Cardiac muscle cell (in vitro differentiated cells and primary cell): ENCODE data around the gene TRIM69. TPM values are rescaled to one million over a fixed set of nuclear protein-coding genes. Genes with fewer than 3 reads are reported as not detected.
A peak's percentile ranks its signal among the peaks of the same experiment; 100 is the strongest.
"Not testable (repeated sequence)": the region's sequence is repeated elsewhere in the genome, so short reads cannot be mapped to it uniquely, and the experiment has no call there.

Source experiments
- DNase-seq, 2 donors: peaks; one replicate each; pipeline versions ENCODE4 v3.0.0 to v3.0.0-alpha.2; 2010 to 2017; ENCODE audit warnings: low read depth in 1 of 2, low spot score in 1 of 2
- H3K27ac ChIP-seq: fragments of 200-600 bp; sonication (generic); 2 replicates; pipeline ENCODE4 v1.5.1; 2016
- H3K27me3 ChIP-seq: fragments of 200-600 bp; sonication (generic); 2 replicates; pipeline ENCODE4 v1.6.0; 2016; ENCODE audit warnings: control low read depth
- H3K36me3 ChIP-seq: fragments of 200-600 bp; sonication (generic); 2 replicates; pipeline ENCODE4 v1.5.1; 2016; ENCODE audit warnings: control low read depth
- H3K4me1 ChIP-seq: fragments of 200-600 bp; sonication (generic); 2 replicates; pipeline ENCODE4 v1.8.1; 2017; ENCODE audit warnings: low read depth, mild to moderate bottlenecking, mixed run types
- H3K4me3 ChIP-seq: fragments of 200-600 bp; sonication (generic); 2 replicates; pipeline ENCODE4 v1.5.1; 2016; ENCODE audit warnings: mild to moderate bottlenecking
- H3K9me3 ChIP-seq: fragments of 200-600 bp; sonication (generic); 2 replicates; pipeline ENCODE4 v1.5.1; 2017; ENCODE audit warnings: low read depth, mild to moderate bottlenecking, control low read depth
- polyA plus RNA-seq: library from polyadenylated mRNA; unstranded; fragments of >200 nt; fragmentation: Nextera tagmentation; extraction: Ambion mirVana; gene quantifications from 2 replicates; pipeline ENCODE4 v1.2.1, GENCODE V29; 2016
- total RNA-seq: library from RNA; depleted of rRNA; stranded (reverse); fragments of >200 nt; gene quantifications from 2 replicates; pipeline ENCODE4 v1.2.3, GENCODE V29; 2016
- TF ChIP-seq, protein P1 (sequence below): IDR thresholded peaks from 2 replicates; pipeline ENCODE4 v1.5.1; 2012; ENCODE audit warnings: low read depth, mild to moderate bottlenecking, low read length

Gene TRIM69
- total and polyA plus RNA-seq, 2 experiments from 2014 or later, result 20.3 to 37.1 TPM

DNA sequence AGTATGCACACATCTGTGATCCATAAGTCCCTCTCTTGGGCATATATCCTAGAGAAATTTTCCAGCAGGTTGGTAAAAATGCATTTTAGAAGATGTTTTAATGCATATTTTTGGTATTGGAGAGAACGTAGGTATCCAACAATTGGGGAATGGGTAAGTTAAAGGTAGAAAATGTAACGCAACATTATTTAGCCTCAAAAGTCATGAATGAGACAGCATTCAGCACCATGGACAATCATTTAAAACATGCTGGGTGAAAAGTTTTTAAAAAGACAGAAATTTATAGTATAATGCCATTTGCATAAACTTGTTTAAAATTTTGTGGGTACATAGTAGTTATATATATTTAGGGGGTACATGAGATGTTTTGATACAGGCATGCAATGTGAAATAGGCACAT lies 43.4 kb downstream of the TRIM69 start:
- H3K4me1 ChIP-seq, result no peaks in the 10 kb centered on the region
- no peaks in the 10 kb centered on the region for H3K27me3 ChIP-seq
- no peaks in the 10 kb centered on the region for H3K9me3 ChIP-seq
- H3K4me3 ChIP-seq, result no peak overlapping the region
- TF ChIP-seq, protein P1, sequence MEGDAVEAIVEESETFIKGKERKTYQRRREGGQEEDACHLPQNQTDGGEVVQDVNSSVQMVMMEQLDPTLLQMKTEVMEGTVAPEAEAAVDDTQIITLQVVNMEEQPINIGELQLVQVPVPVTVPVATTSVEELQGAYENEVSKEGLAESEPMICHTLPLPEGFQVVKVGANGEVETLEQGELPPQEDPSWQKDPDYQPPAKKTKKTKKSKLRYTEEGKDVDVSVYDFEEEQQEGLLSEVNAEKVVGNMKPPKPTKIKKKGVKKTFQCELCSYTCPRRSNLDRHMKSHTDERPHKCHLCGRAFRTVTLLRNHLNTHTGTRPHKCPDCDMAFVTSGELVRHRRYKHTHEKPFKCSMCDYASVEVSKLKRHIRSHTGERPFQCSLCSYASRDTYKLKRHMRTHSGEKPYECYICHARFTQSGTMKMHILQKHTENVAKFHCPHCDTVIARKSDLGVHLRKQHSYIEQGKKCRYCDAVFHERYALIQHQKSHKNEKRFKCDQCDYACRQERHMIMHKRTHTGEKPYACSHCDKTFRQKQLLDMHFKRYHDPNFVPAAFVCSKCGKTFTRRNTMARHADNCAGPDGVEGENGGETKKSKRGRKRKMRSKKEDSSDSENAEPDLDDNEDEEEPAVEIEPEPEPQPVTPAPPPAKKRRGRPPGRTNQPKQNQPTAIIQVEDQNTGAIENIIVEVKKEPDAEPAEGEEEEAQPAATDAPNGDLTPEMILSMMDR, result no peak
- H3K36me3 ChIP-seq, result no peaks in the 10 kb centered on the region
- H3K27ac ChIP-seq, result no peak overlapping the region
- no peak for DNase-seq

- Histone ChIP-seq H3K27ac (no peak overlapping the region), H3K9me3 (no peaks in the 10 kb centered on the region), H3K27me3 (no peaks in the 10 kb centered on the region), H3K36me3 (no peaks in the 10 kb centered on the region), H3K4me1 (no peaks in the 10 kb centered on the region), H3K4me3 (no peak overlapping the region)
- TF ChIP-seq, protein P1, result no peak
- no peak for DNase-seq
Measured at GRCh38 chr15:44780608-44781007, 44.3 kb downstream of the TRIM69 start.

DNA sequence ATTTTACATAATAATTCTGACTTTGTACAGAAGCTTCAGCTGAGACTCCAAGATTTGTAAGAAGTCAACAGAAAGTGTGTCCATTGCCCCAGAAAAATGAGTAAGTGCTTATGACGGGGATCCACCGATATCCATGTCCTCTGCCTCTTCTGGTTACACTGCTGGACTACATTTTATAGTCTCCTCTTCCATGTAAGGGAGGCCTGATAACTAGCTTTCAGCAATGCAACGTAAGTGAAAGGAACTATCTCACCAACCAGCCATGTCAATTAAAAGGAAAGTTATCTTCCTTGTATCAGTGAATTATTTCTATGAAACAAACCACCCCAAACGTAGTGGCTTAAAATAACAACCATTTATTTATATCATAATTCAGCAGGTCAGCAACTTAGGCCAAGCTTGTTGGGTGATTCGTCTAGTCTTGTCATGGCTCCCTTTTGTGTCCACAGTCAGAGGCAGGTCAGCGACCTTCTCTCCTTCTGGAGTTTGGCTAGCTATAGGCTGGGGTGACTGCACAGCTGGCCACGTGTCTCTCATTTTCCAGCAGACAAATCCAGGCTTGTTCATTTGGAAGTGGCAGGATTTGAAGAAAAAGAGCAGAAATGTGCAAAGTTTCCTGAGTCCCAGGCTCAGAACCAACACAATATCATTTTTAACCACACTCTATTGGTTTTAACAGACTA lies 44.9 kb downstream of the TRIM69 start:
- Histone ChIP-seq H3K27ac (no peak overlapping the region), H3K9me3 (no peaks in the 10 kb centered on the region), H3K36me3 (no peaks in the 10 kb centered on the region), H3K27me3 (no peaks in the 10 kb centered on the region), H3K4me1 (no peaks in the 10 kb centered on the region), H3K4me3 (no peak overlapping the region)
- no peak for DNase-seq
- TF ChIP-seq, protein P1, result no peak

DNA sequence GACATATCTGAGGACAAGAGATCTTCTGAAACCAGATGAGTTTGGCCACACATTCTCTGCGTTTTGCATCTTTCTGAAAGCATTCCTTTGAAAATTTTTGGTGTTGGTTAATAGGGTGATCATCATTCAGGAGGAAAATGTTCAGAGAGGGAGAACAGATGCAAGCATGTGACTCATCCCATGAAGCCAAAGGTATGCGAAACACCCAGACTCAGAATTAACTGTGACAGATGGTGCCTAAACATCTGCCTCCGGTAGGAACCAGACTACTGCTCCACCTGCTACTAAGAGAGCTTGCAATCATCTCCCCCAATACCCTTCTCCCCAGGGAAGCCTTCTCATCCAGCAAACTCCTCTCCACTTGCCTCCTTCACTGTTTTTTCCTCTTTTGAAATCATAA lies 46.2 kb downstream of the TRIM69 start:
- Histone ChIP-seq H3K4me3 (no peak overlapping the region), H3K27me3 (no peaks in the 10 kb centered on the region), H3K4me1 (no peaks in the 10 kb centered on the region), H3K36me3 (no peaks in the 10 kb centered on the region), H3K9me3 (no peaks in the 10 kb centered on the region), H3K27ac (no peak overlapping the region)
- no peak for DNase-seq
- TF ChIP-seq, protein P1, result no peak

GRCh38 chr15:44784918-44785274 lies 48.6 kb downstream of the TRIM69 start:
- not testable (repeated sequence) for H3K9me3 ChIP-seq, DNase-seq, H3K36me3 ChIP-seq, H3K4me1 ChIP-seq, H3K27ac ChIP-seq, H3K4me3 ChIP-seq, H3K27me3 ChIP-seq

- no peak overlapping the region for H3K27ac ChIP-seq
- H3K4me3 ChIP-seq, result no peak overlapping the region
- TF ChIP-seq, protein P1, result no peak
- peak in 1 of 2 donors; percentile 30 for DNase-seq
- H3K4me1 ChIP-seq, result peaks cover 8% of the 10 kb centered on the region
- no peaks in the 10 kb centered on the region for H3K9me3 ChIP-seq
- no peaks in the 10 kb centered on the region for H3K27me3 ChIP-seq
- no peaks in the 10 kb centered on the region for H3K36me3 ChIP-seq
Measured at GRCh38 chr15:44788748-44789147, 52.4 kb downstream of the TRIM69 start.
